ENCODE measurements around the gene PRPF8.

DNA sequence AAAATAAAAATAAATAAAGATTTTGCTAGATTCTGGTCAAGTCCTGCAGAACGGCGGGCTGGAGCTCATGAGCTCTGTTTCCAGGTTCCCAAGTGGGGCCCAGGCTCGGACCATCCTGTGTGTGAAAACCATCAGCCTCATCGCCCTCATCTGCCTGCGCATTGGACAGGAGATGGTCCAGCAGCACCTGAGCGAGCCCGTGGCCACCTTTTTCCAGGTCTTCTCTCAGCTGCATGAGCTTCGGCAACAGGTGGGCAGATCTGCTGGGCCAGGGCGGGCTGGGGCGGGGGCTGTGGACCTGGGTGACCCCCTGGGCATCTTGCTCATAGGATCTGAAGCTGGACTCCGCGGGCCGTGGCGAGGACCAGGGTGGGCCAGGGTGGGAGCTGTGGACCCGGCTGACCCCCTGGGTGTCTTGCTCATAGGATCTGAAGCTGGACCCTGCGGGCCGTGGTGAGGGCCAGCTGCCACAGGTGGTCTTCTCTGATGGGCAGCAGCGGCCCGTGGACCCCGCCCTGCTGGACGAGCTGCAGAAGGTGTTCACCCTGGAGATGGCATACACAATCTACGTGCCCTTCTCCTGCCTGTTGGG is 47.7 kb upstream of the PRPF8 start:
- no peak for TF ChIP-seq ZNF710 (CRISPR knock-in tag; IDR thresholded peaks at IDR 0.05; ENCODE audit: borderline replicate concordance)
- no peak for TF ChIP-seq ZNF792 (CRISPR knock-in tag; IDR thresholded peaks at IDR 0.05)
- no peak for TF ChIP-seq FOXK1 (CRISPR knock-in tag; IDR thresholded peaks at IDR 0.05; ENCODE audit: borderline replicate concordance, low read depth)
- TF ChIP-seq, protein P1, sequence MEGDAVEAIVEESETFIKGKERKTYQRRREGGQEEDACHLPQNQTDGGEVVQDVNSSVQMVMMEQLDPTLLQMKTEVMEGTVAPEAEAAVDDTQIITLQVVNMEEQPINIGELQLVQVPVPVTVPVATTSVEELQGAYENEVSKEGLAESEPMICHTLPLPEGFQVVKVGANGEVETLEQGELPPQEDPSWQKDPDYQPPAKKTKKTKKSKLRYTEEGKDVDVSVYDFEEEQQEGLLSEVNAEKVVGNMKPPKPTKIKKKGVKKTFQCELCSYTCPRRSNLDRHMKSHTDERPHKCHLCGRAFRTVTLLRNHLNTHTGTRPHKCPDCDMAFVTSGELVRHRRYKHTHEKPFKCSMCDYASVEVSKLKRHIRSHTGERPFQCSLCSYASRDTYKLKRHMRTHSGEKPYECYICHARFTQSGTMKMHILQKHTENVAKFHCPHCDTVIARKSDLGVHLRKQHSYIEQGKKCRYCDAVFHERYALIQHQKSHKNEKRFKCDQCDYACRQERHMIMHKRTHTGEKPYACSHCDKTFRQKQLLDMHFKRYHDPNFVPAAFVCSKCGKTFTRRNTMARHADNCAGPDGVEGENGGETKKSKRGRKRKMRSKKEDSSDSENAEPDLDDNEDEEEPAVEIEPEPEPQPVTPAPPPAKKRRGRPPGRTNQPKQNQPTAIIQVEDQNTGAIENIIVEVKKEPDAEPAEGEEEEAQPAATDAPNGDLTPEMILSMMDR (CRISPR knock-in tag; IDR thresholded peaks at IDR 0.05), result no peak
- no peak for TF ChIP-seq JARID2 (CRISPR knock-in tag; IDR thresholded peaks at IDR 0.05; ENCODE audit: insufficient replicate concordance)
- no peak for TF ChIP-seq TARDBP (CRISPR knock-in tag; IDR thresholded peaks at IDR 0.05)
- TF ChIP-seq SP1 (IDR thresholded peaks at IDR 0.05), result no peak
- TF ChIP-seq SP1 (CRISPR knock-in tag; IDR thresholded peaks at IDR 0.05), result no peak
- no peak for TF ChIP-seq ZNF101 (CRISPR knock-in tag; IDR thresholded peaks at IDR 0.05; ENCODE audit: borderline replicate concordance, low read depth)
- no peak for TF ChIP-seq NAIF1 (CRISPR knock-in tag; IDR thresholded peaks at IDR 0.05; ENCODE audit: borderline replicate concordance)
- no peak for TF ChIP-seq POLR2AphosphoS5 (IDR thresholded peaks at IDR 0.05; ENCODE audit: low read depth, low read length)
- no peak for TF ChIP-seq GABPB1 (CRISPR knock-in tag; IDR thresholded peaks at IDR 0.05)
